ENCODE results near the gene HTR3A.

Gene HTR3A

GRCh38 chr11:114015117-114015516 is 40.2 kb downstream of the HTR3A start:
- Mint-ChIP-seq H3K36me3 (ENCODE audit: low read depth) (no peaks in the 10 kb centered on the region), H3K27ac (no peak overlapping the region), H3K4me3 (no peak overlapping the region), H3K27me3 (ENCODE audit: low read depth) (peaks cover 10% of the 10 kb centered on the region), H3K4me1 (no peaks in the 10 kb centered on the region), H3K9me3 (no peaks in the 10 kb centered on the region)
- TF ChIP-seq, protein P1, sequence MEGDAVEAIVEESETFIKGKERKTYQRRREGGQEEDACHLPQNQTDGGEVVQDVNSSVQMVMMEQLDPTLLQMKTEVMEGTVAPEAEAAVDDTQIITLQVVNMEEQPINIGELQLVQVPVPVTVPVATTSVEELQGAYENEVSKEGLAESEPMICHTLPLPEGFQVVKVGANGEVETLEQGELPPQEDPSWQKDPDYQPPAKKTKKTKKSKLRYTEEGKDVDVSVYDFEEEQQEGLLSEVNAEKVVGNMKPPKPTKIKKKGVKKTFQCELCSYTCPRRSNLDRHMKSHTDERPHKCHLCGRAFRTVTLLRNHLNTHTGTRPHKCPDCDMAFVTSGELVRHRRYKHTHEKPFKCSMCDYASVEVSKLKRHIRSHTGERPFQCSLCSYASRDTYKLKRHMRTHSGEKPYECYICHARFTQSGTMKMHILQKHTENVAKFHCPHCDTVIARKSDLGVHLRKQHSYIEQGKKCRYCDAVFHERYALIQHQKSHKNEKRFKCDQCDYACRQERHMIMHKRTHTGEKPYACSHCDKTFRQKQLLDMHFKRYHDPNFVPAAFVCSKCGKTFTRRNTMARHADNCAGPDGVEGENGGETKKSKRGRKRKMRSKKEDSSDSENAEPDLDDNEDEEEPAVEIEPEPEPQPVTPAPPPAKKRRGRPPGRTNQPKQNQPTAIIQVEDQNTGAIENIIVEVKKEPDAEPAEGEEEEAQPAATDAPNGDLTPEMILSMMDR (IDR thresholded peaks at IDR 0.05; ENCODE audit: unreplicated experiment in 3 of 3): no peak

- Mint-ChIP-seq H3K9me3 (no peaks in the 10 kb centered on the region), H3K27ac (no peak overlapping the region), H3K4me1 (no peaks in the 10 kb centered on the region), H3K4me3 (no peak overlapping the region), H3K36me3 (ENCODE audit: low read depth) (no peaks in the 10 kb centered on the region), H3K27me3 (ENCODE audit: low read depth) (no peaks in the 10 kb centered on the region)
- TF ChIP-seq, protein P1 (IDR thresholded peaks at IDR 0.05; ENCODE audit: unreplicated experiment in 3 of 3): no peak
These were observed 42.1 kb downstream of the HTR3A start for GRCh38 chr11:114016986-114017385.

GRCh38 chr11:114017723-114018122 is 42.8 kb downstream of the HTR3A start:
- Mint-ChIP-seq H3K27me3 (ENCODE audit: low read depth) (no peaks in the 10 kb centered on the region), H3K36me3 (ENCODE audit: low read depth) (no peaks in the 10 kb centered on the region), H3K4me3 (no peak overlapping the region), H3K9me3 (no peaks in the 10 kb centered on the region), H3K4me1 (no peaks in the 10 kb centered on the region), H3K27ac (no peak overlapping the region)
- TF ChIP-seq, protein P1 (IDR thresholded peaks at IDR 0.05; ENCODE audit: unreplicated experiment in 3 of 3): no peak

- H3K4me1 Mint-ChIP-seq: no peaks in the 10 kb centered on the region
- no peaks in the 10 kb centered on the region for H3K36me3 Mint-ChIP-seq (ENCODE audit: low read depth)
These were observed 44.1 kb downstream of the HTR3A start for GRCh38 chr11:114019046-114019445.

GRCh38 chr11:114019574-114019973 is 44.7 kb downstream of the HTR3A start:
- H3K27me3 Mint-ChIP-seq (ENCODE audit: low read depth): no peaks in the 10 kb centered on the region

More at GRCh38 chr11:114019046-114019445, 44.1 kb downstream of the HTR3A start:
- Mint-ChIP-seq H3K4me3 (no peak overlapping the region), H3K9me3 (no peaks in the 10 kb centered on the region), H3K27me3 (ENCODE audit: low read depth) (no peaks in the 10 kb centered on the region), H3K27ac (no peak overlapping the region)
- TF ChIP-seq, protein P1 (IDR thresholded peaks at IDR 0.05; ENCODE audit: unreplicated experiment in 3 of 3): no peak

GRCh38 chr11:114025329-114025907 is 50.5 kb downstream of the HTR3A start:
- H3K4me1 Mint-ChIP-seq: no peaks in the 10 kb centered on the region
- H3K27ac Mint-ChIP-seq: no peak overlapping the region
- H3K9me3 Mint-ChIP-seq: no peaks in the 10 kb centered on the region
- no peaks in the 10 kb centered on the region for H3K36me3 Mint-ChIP-seq (ENCODE audit: low read depth)
- H3K27me3 Mint-ChIP-seq (ENCODE audit: low read depth): peaks cover 39% of the 10 kb centered on the region
- H3K4me3 Mint-ChIP-seq: no peak overlapping the region
- TF ChIP-seq, protein P1 (IDR thresholded peaks at IDR 0.05; ENCODE audit: unreplicated experiment in 3 of 3): no peak

More at GRCh38 chr11:114019574-114019973, 44.7 kb downstream of the HTR3A start:
- Mint-ChIP-seq H3K4me3 (no peak overlapping the region), H3K36me3 (ENCODE audit: low read depth) (no peaks in the 10 kb centered on the region), H3K27ac (no peak overlapping the region), H3K9me3 (no peaks in the 10 kb centered on the region), H3K4me1 (no peaks in the 10 kb centered on the region)
- TF ChIP-seq, protein P1 (IDR thresholded peaks at IDR 0.05; ENCODE audit: unreplicated experiment in 3 of 3): no peak
